GM12875 (cell line): Measurements from ENCODE around the gene C1QBP.
"Not testable (repeated sequence)": the region's sequence is repeated elsewhere in the genome, so short reads cannot be mapped to it uniquely, and the experiment has no call there.

ENCODE experiments used
- H3K4me3 ChIP-seq: one replicate; pipeline ENCODE4 v1.5.1; 2011; ENCODE audit warnings: low read depth, low read length, control low read depth
- CTCF ChIP-seq: IDR thresholded peaks from 2 replicates; pipeline ENCODE4 v1.5.1; 2011; ENCODE audit warnings: low read depth, mild to moderate bottlenecking, control low read depth, inconsistent platforms, low read length, moderate library complexity, borderline replicate concordance; ENCODE audit not compliant: insufficient read depth

The C1QBP gene

DNA sequence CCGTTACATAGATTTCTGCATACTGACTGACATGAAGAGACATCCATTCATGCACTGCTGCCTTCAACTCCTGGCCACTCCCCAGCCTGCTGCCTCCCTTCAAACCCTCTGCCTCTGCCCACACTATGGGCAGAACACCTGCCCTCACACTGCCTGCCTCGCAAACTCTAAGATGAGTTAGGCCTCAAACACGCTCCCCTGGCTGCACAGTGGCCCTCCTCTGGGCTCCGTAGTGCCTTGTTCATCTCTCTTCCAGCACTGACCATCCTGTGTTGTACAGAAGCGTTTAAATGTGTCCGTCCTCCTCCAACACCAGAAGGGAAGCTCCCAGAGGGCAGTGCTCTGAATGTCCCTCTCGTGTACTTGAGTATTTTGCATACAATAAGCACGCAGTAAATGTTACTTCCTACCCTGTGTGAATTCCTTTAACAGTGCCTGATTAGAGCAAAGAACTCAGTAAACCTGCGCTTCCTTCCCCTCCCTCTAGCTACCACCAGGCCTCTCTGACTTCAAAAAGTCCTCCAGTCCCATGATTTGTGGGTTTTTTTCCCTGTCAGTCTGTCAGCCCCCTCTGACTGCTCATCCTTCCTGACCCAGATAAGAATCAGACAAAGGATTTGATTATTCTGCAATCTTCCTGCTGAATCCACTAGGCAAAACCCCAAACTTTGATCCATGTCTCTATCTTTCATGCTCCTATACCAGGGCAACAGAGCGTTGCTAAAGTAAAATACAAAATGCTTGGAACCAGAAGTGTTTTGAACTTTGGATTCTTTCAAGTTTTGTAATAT, 26.0 kb upstream of the C1QBP start:
- no peak overlapping the region for H3K4me3 ChIP-seq
- TF ChIP-seq CTCF = no peak

DNA sequence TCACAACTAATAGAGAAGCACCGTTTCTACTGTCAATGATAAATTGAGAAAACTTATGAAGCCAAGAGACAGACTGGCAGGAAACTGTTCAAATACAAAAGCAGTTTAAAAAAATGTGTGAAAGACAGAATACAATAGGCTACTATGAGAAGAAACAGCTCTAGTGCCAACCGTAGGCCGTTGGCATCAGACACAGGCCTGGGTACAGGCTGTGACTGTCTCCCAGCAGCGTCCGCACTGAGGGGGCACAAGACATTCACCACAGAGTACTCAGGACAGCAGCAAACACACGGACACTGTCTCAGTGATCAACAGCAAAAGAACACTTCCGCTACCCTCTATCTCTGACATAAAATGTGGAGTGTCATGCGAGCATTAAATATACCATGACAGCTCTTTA, 7.8 kb upstream of the C1QBP start:
- no peak overlapping the region for H3K4me3 ChIP-seq
- no peak for TF ChIP-seq CTCF

GRCh38 chr17:5444209-5444608, 5.3 kb upstream of the C1QBP start:
- no peak for TF ChIP-seq CTCF
- no peak overlapping the region for H3K4me3 ChIP-seq

- H3K4me3 ChIP-seq = no peak overlapping the region
- no peak for TF ChIP-seq CTCF
Observed at GRCh38 chr17:5443728-5444127, 4.8 kb upstream of the C1QBP start.

GRCh38 chr17:5439446-5439764, 450 bp upstream of the C1QBP start:
- no peak overlapping the region for H3K4me3 ChIP-seq
- no peak for TF ChIP-seq CTCF

- peak overlapping the region; percentile 71 for H3K4me3 ChIP-seq
- no peak for TF ChIP-seq CTCF
Observed at GRCh38 chr17:5437721-5438317, 1.1 kb downstream of the C1QBP start.

- H3K4me3 ChIP-seq = not testable (repeated sequence)
Observed at GRCh38 chr17:5435781-5436315, 3.1 kb downstream of the C1QBP start.

GRCh38 chr17:5434984-5435383, 4.0 kb downstream of the C1QBP start:
- no peak for TF ChIP-seq CTCF
- H3K4me3 ChIP-seq = no peak overlapping the region
